IMR-90 (cell line): ENCODE data around the gene CYP2F1.

Experiments used
- BHLHE40 ChIP-seq: fragments of 150-350 bp; IDR thresholded peaks from 2 replicates; pipeline ENCODE4 v1.6.1; 2016; ENCODE audit warnings: mild to moderate bottlenecking, low read depth, low read length
- CEBPB ChIP-seq: IDR thresholded peaks from 2 replicates; pipeline ENCODE4 v1.6.1; 2012; ENCODE audit warnings: low read depth, low read length, improper control_type of control experiment
- CHD1 ChIP-seq: IDR thresholded peaks from 2 replicates; pipeline ENCODE4 v1.6.1; 2012; ENCODE audit warnings: low read depth, low read length, improper control_type of control experiment
- CTCF ChIP-seq: conservative IDR thresholded peaks from 2 replicates; pipeline ENCODE4 v1.5.1; 2012; ENCODE audit warnings: mild to moderate bottlenecking, low read depth, low read length, improper control_type of control experiment
- FOS ChIP-seq: fragments of 150-350 bp; IDR thresholded peaks from 2 replicates; pipeline ENCODE4 v1.6.1; 2016; ENCODE audit warnings: low read depth, low read length
- MXI1 ChIP-seq: IDR thresholded peaks from 2 replicates; pipeline ENCODE4 v1.6.1; 2012; ENCODE audit warnings: low read depth, mild to moderate bottlenecking, low read length, moderate library complexity, borderline replicate concordance
- POLR2A ChIP-seq: IDR thresholded peaks from 2 replicates; pipeline ENCODE4 v1.6.1; 2012; ENCODE audit warnings: mild to moderate bottlenecking, low read depth, low read length
- RAD21 ChIP-seq: IDR thresholded peaks from 2 replicates; pipeline ENCODE4 v1.6.1; 2012; ENCODE audit warnings: low read length, improper control_type of control experiment
- RCOR1 ChIP-seq: IDR thresholded peaks from 2 replicates; pipeline ENCODE4 v1.6.1; 2012; ENCODE audit warnings: mild to moderate bottlenecking, low read length, improper control_type of control experiment; ENCODE audit not compliant: insufficient replicate concordance

- TF ChIP-seq CTCF (no peak), POLR2A (no peak), MXI1 (no peak), CEBPB (no peak), RAD21 (no peak), RCOR1 (no peak), FOS (no peak), BHLHE40 (no peak), CHD1 (no peak)
These were observed 16.9 kb upstream of the CYP2F1 start for GRCh38 chr19:41097302-41097701.
